WTC11 (cell line): ENCODE results near the gene PCSK2. TPM values are rescaled to one million over a fixed set of nuclear protein-coding genes. Genes with fewer than 3 reads are reported as not detected.

ENCODE experiments used
- ATAC-seq: fragments of 200-7000 bp; cut with Tn5 transposase; 2 replicates; pipeline ENCODE4 v1.10.0; 2021; ENCODE audit warnings: mild to moderate bottlenecking, moderate library complexity
- CTCF ChIA-PET: fragments of 300-600 bp; sonication (Branson Sonifier 250); formaldehyde crosslinking; loops from one replicate; lab custom pipeline; 2021; ENCODE audit warnings: antibody characterized with exemption; lab: Charles Lee
- POLR2A ChIA-PET: fragments of 350-600 bp; sonication (Branson Sonifier 250); formaldehyde crosslinking; loops from one replicate; lab custom pipeline; 2021; ENCODE audit warnings: antibody characterized with exemption; lab: Charles Lee
- DNase-seq: peaks from one replicate; pipeline ENCODE4 v3.0.0; 2021; ENCODE audit warnings: low spot score
- H3K27ac Mint-ChIP-seq: 2 replicates; pipeline ENCODE4 v1.8.0; 2021; ENCODE audit warnings: mixed read lengths
- H3K27me3 Mint-ChIP-seq: 2 replicates; pipeline ENCODE4 v1.8.0; 2021; ENCODE audit warnings: low read depth, mild to moderate bottlenecking, moderate library complexity, mixed read lengths
- H3K36me3 Mint-ChIP-seq: 2 replicates; pipeline ENCODE4 v1.8.0; 2021; ENCODE audit warnings: mixed read lengths
- H3K4me1 Mint-ChIP-seq: 2 replicates; pipeline ENCODE4 v1.8.0; 2022; ENCODE audit warnings: mixed read lengths
- H3K4me3 Mint-ChIP-seq: 2 replicates; pipeline ENCODE4 v1.8.0; 2021; ENCODE audit warnings: mild to moderate bottlenecking, moderate library complexity, mixed read lengths
- H3K9me3 Mint-ChIP-seq: 2 replicates; pipeline ENCODE4 v1.8.0; 2021; ENCODE audit warnings: mixed read lengths
- AFF4 ChIP-seq: sonication (generic); formaldehyde crosslinking; IDR thresholded peaks from 2 replicates; pipeline ENCODE4 v1.8.1; 2023; ENCODE audit warnings: mild to moderate bottlenecking, missing genetic modification reagents, borderline replicate concordance
- CTCF ChIP-seq: fragments of 200-600 bp; IDR thresholded peaks from 2 replicates; pipeline ENCODE4 v1.8.0; 2022; ENCODE audit warnings: antibody characterized with exemption
- HMGA2 ChIP-seq: fragments of 250-450 bp; sonication (Bioruptor Pico); IDR thresholded peaks from 2 replicates; pipeline ENCODE4 v1.4.0; 2021; ENCODE audit warnings: mild to moderate bottlenecking, moderate library complexity
- JUN ChIP-seq: sonication (generic); formaldehyde crosslinking; IDR thresholded peaks from 2 replicates; pipeline ENCODE4 v1.8.0; 2023; ENCODE audit warnings: mild to moderate bottlenecking, missing genetic modification reagents
- KAT7 ChIP-seq: sonication (generic); formaldehyde crosslinking; IDR thresholded peaks from 2 replicates; pipeline ENCODE4 v1.8.1; 2023; ENCODE audit warnings: missing genetic modification reagents, mild to moderate bottlenecking, borderline replicate concordance
- NFE2L1 ChIP-seq: sonication (generic); formaldehyde crosslinking; IDR thresholded peaks from 2 replicates; pipeline ENCODE4 v1.8.1; 2023; ENCODE audit warnings: missing genetic modification reagents
- STAT6 ChIP-seq: sonication (generic); formaldehyde crosslinking; conservative IDR thresholded peaks from 2 replicates; pipeline ENCODE4 v1.8.1; 2023; ENCODE audit warnings: mild to moderate bottlenecking, low read depth, missing genetic modification reagents, moderate library complexity
- ZNF263 ChIP-seq: sonication (generic); formaldehyde crosslinking; IDR thresholded peaks from 2 replicates; pipeline ENCODE4 v1.8.1; 2022; ENCODE audit warnings: low read depth, mild to moderate bottlenecking, moderate library complexity, missing genetic modification reagents
- ZNF396 ChIP-seq: fragments of 250-450 bp; sonication (Bioruptor Pico); IDR thresholded peaks from 2 replicates; pipeline ENCODE4 v1.8.0; 2021; ENCODE audit warnings: mild to moderate bottlenecking, moderate library complexity, borderline replicate concordance
- total RNA-seq: library from RNA; stranded (reverse); gene quantifications from 3 replicates; pipeline ENCODE4 v1.2.3, GENCODE V29; 2021

PCSK2 gene
- total RNA-seq, 1 experiment from 2014 or later, result 0.74 TPM

- TF ChIP-seq JUN (CRISPR knock-in tag) (no peak), KAT7 (CRISPR knock-in tag) (no peak), HMGA2 (CRISPR knock-in tag) (no peak), ZNF396 (CRISPR knock-in tag) (no peak), NFE2L1 (no peak), AFF4 (CRISPR knock-in tag) (no peak)
- TF ChIP-seq, all 79 proteins: peak for 0
These were observed 55.7 kb downstream of the PCSK2 start (continued) for GRCh38 chr20:17282501-17282900.

GRCh38 chr20:17287503-17287902 lies 60.7 kb downstream of the PCSK2 start:
- CTCF ChIA-PET, result interaction anchor here (0.6 to 1.2 kb wide), 6 partner anchors 10 to 968 kb away, joined by 3 to 5 read pairs (median 3); no protein-coding TSS in a partner anchor
- TF ChIP-seq STAT6 (CRISPR knock-in tag), result no peak
- peak; percentile 73 for TF ChIP-seq CTCF
- TF ChIP-seq, all 79 proteins: peak for 1
- DNase-seq (peak; percentile 60), ATAC-seq (peak; percentile 52)
- POLR2A ChIA-PET, result no interaction called here
- Mint-ChIP-seq H3K9me3 (no peaks in the 10 kb centered on the region), H3K4me3 (no peak overlapping the region), H3K36me3 (no peaks in the 10 kb centered on the region), H3K27me3 (no peaks in the 10 kb centered on the region), H3K4me1 (peaks cover 34% of the 10 kb centered on the region), H3K27ac (no peak overlapping the region)

GRCh38 chr20:17287998-17288397 lies 61.2 kb downstream of the PCSK2 start:
- CTCF ChIA-PET, result interaction anchor here (0.6 to 1.2 kb wide), 6 partner anchors 9 to 967 kb away, joined by 3 to 5 read pairs (median 3); no protein-coding TSS in a partner anchor
- TF ChIP-seq ZNF263 (CRISPR knock-in tag), result no peak
- no peak for TF ChIP-seq STAT6 (CRISPR knock-in tag)
- TF ChIP-seq, all 79 proteins: peak for 0
- H3K27ac Mint-ChIP-seq, result no peak overlapping the region
- no peaks in the 10 kb centered on the region for H3K27me3 Mint-ChIP-seq
- POLR2A ChIA-PET, result no interaction called here
- DNase-seq (no peak), ATAC-seq (no peak)
- H3K9me3 Mint-ChIP-seq, result no peaks in the 10 kb centered on the region
- peaks cover 34% of the 10 kb centered on the region for H3K4me1 Mint-ChIP-seq
- no peak overlapping the region for H3K4me3 Mint-ChIP-seq
- H3K36me3 Mint-ChIP-seq, result no peaks in the 10 kb centered on the region
